K562 (cell line): Measurements from ENCODE around the gene HMG20B. TPM values are rescaled to one million over a fixed set of nuclear protein-coding genes. Genes with fewer than 3 reads are reported as not detected.

ENCODE experiments used
- CC2D1A ChIP-seq: fragments of 450-650 bp; IDR thresholded peaks from 2 replicates; pipeline ENCODE4 v1.6.1; 2017; ENCODE audit warnings: mild to moderate bottlenecking
- CEBPB ChIP-seq: fragments of 450-650 bp; IDR thresholded peaks from 2 replicates; pipeline ENCODE4 v1.6.1; 2016; ENCODE audit warnings: missing genetic modification characterization, missing compliant biosample characterization
- SMARCC2 ChIP-seq: fragments of 450-650 bp; IDR thresholded peaks from 2 replicates; pipeline ENCODE4 v1.6.1; 2017; ENCODE audit warnings: antibody characterized with exemption, moderate library complexity, mild to moderate bottlenecking, low read depth
- polyA plus RNA-seq, 8 experiments: library from polyadenylated mRNA; depleted of rRNA in 4 of 8; stranded (reverse) in 5 of 8; unstranded in 3 of 8; fragments of >200 nt; fragmentation: Nextera tagmentation in 2 of 8; fragmentation: Illumina TruSeq in 1 of 8; extraction: Ambion mirVana in 2 of 8; extraction: Trizol in 1 of 8; gene quantifications; 2 replicates each; pipeline versions ENCODE4 v1.2.1 to v1.2.3, GENCODE V29; 2011 to 2014; ENCODE audit warnings: inconsistent platforms in 1 of 8, missing spikeins in 1 of 8
- total RNA-seq, 7 experiments: library from RNA; depleted of rRNA in 6 of 7; stranded (reverse); fragments of >200 nt in 6 of 7; fragmentation: Illumina TruSeq in 2 of 7; extraction: Trizol in 2 of 7; gene quantifications; 2 replicates each; pipeline versions ENCODE4 v1.2.1 to v1.2.3, GENCODE V29; 2011 to 2021; ENCODE audit warnings: low replicate concordance in 1 of 7
- TF ChIP-seq, protein P1 (sequence below): fragments of 200-800 bp; sonication (Bioruptor generic); IDR thresholded peaks from 2 replicates; pipeline ENCODE4 v1.6.1; 2017; ENCODE audit warnings: missing genetic modification characterization, missing compliant biosample characterization
- TF ChIP-seq, protein P2 (sequence below), 3 experiments: IDR thresholded peaks in 2 of 3; conservative IDR thresholded peaks in 1 of 3; 2 replicates each; pipeline ENCODE4 v1.5.1; 2011 to 2012; ENCODE audit warnings: low read length in 3 of 3, mild to moderate bottlenecking in 3 of 3, control low read depth in 2 of 3, improper control_type of control experiment in 1 of 3, inconsistent platforms in 1 of 3, low read depth in 1 of 3, mixed read lengths in 1 of 3, moderate library complexity in 1 of 3; ENCODE audit not compliant: insufficient read depth in 2 of 3
- TF ChIP-seq, protein P3 (sequence below): sonication (generic); IDR thresholded peaks from 2 replicates; pipeline ENCODE4 v1.6.1; 2016

The HMG20B gene
- total and polyA plus RNA-seq, 9 of the 15 experiments (the other 6 are each of a cell fraction or from before 2014, with no cell fraction given), result 0.35 to 172 (median 38.6) TPM

DNA sequence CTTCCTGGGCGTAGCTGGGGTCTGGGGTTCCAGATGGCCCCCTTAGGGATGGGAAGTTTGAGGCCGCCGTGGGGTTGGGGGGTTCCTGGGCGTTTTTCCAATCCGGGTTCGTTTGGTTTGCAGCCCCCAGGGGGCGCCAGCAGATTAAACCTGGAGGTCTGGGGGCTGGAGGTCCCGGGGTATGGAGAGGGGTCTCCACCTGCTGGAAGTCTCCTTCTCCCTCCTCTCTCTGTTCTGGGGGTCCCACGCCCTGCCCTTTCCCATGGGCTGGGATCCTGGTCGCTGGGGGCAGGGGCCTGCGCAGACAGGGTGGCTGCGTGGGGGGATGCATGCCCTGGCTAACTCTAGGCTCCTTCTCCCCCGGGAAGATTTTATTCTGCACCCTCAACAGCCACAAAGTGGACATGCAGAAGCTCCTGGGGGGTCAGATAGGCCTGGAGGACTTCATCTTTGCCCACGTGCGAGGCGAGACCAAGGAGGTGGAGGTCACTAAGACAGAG lies 13.4 kb downstream of the HMG20B start (continued):
- TF ChIP-seq, protein P1, sequence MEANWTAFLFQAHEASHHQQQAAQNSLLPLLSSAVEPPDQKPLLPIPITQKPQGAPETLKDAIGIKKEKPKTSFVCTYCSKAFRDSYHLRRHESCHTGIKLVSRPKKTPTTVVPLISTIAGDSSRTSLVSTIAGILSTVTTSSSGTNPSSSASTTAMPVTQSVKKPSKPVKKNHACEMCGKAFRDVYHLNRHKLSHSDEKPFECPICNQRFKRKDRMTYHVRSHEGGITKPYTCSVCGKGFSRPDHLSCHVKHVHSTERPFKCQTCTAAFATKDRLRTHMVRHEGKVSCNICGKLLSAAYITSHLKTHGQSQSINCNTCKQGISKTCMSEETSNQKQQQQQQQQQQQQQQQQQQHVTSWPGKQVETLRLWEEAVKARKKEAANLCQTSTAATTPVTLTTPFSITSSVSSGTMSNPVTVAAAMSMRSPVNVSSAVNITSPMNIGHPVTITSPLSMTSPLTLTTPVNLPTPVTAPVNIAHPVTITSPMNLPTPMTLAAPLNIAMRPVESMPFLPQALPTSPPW (CRISPR knock-in tag), result 0 out of 2 replicates have a peak, but pooled peaks have one; percentile 12
- TF ChIP-seq CEBPB (tag) (no peak), CC2D1A (peak; percentile 83; the same call in 1 of the 2 replicates), SMARCC2 (no peak)
- TF ChIP-seq, protein P2, sequence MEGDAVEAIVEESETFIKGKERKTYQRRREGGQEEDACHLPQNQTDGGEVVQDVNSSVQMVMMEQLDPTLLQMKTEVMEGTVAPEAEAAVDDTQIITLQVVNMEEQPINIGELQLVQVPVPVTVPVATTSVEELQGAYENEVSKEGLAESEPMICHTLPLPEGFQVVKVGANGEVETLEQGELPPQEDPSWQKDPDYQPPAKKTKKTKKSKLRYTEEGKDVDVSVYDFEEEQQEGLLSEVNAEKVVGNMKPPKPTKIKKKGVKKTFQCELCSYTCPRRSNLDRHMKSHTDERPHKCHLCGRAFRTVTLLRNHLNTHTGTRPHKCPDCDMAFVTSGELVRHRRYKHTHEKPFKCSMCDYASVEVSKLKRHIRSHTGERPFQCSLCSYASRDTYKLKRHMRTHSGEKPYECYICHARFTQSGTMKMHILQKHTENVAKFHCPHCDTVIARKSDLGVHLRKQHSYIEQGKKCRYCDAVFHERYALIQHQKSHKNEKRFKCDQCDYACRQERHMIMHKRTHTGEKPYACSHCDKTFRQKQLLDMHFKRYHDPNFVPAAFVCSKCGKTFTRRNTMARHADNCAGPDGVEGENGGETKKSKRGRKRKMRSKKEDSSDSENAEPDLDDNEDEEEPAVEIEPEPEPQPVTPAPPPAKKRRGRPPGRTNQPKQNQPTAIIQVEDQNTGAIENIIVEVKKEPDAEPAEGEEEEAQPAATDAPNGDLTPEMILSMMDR (IDR thresholded peaks at IDR 0.05 in 2 of 3, conservative IDR thresholded peaks at IDR 0.05 in 1 of 3; ENCODE audit: insufficient read depth in 2 of 3, low read depth in 1 of 3, low read length in 3 of 3), result peak; percentile 78 to 82 (median 79)
- TF ChIP-seq, protein P3, sequence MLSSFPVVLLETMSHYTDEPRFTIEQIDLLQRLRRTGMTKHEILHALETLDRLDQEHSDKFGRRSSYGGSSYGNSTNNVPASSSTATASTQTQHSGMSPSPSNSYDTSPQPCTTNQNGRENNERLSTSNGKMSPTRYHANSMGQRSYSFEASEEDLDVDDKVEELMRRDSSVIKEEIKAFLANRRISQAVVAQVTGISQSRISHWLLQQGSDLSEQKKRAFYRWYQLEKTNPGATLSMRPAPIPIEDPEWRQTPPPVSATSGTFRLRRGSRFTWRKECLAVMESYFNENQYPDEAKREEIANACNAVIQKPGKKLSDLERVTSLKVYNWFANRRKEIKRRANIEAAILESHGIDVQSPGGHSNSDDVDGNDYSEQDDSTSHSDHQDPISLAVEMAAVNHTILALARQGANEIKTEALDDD, result no peak
